Measurements from ENCODE around the gene CWC25.

The CWC25 gene

DNA sequence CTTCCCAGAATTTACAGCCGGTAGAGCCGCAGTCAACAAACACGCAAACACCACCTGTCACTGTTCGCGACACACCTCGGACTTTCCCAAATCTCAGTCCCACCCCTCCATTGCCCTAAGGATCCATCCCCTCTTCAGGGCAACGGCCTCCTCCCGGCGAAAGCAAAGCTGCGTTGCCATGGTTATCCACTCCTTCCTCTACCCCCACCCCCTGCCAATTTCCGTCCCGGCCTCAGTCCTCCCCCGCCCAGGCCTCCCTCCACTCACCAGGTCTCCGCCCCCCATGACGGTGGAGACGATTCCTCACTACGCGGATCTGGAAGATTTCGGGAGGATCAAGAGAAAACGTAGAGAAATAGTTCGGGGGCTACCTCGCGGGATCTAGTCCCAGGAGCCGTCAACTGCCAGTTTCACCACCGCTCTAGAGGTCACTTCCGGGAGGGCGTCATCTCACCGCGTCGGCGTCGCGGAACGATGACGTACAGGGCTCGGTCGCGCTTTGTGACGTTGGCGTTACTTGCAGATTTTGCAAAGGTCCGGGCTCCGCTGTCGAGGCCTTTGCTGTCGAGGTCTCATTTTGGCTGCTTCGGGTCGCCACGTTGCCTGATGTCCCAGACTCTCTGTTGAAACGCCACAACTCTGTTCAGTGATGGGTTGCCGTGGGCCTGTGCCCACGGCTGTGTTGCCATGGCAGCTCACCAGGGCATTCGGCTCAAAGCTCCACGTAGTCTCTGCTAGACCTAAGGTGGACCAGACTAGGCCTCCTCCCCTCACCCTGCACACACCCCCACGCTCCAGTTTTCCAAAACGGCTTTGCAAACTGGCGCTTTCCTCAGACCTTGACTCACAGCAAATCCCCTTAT lies at the start of gene CWC25:
Gene CWC25 (minus strand): TSS at position 423 of the 863 bp plus-strand sequence. CDS start 138 bp downstream, at position 285.
- H3K9me3 Mint-ChIP-seq = no peaks in the 10 kb centered on the region
- H3K4me3 Mint-ChIP-seq = peak within 1 kb of the TSS; percentile 95
- peak; percentile 94 for DNase-seq
- peaks cover 19% of the 10 kb centered on the region for H3K36me3 Mint-ChIP-seq
- peak within 1 kb of the TSS; percentile 99 for H3K27ac Mint-ChIP-seq
- H3K27me3 Mint-ChIP-seq = no peaks in the 10 kb centered on the region
- H3K4me1 Mint-ChIP-seq = peaks cover 40% of the 10 kb centered on the region
- CTCF ChIA-PET = no interaction called here

- Mint-ChIP-seq H3K36me3 (peaks cover 35% of the 10 kb centered on the region), H3K4me1 (peaks cover 75% of the 10 kb centered on the region), H3K4me3 (no peak overlapping the region), H3K27me3 (peaks cover 4% of the 10 kb centered on the region), H3K9me3 (no peaks in the 10 kb centered on the region), H3K27ac (peak overlapping the region; percentile 33)
- no peak for DNase-seq
- CTCF ChIA-PET = interaction anchor here (0.8 to 5.4 kb wide), 6 partner anchors 8 to 279 kb away, joined by 3 to 35 read pairs (median 6); partner anchors contain the start of gene PLXDC1
Measured at GRCh38 chr17:38873640-38874380, 48.7 kb upstream of the CWC25 start.

DNA sequence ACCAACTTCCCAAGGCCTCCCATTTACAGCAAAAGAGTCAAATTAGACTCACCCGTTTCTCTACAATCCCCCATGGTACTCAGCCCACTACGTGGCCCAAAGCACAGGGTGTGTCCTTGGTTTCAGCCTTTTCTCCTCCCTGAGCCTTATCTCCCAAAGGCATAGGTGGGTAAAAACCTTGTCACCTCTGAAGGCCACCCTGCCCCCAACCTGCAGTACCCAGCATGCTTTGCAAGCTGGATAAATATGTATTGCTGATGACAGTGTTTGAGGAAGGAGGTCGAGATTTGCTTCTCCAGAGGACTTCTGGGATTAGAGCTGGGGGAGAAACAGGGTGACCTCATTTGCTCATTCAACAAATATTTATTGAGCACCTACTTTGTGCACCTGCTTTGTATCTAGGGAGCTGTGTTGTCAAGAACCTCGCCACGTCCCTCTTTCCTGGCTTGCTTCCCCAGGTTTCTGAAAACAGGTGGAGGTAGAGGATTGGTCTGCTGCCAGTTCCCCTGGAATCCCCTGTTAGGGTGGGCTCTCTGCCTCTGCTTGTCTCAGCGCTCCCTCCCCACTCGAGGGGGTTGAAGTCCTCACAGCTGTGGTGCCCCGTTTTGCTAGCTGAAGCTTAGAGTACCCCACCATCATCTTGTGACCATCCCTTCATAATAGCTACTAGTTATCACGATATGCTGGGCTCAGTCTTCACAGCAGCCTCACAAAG lies 47.7 kb upstream of the CWC25 start:
- CTCF ChIA-PET = interaction anchor here (0.8 to 5.4 kb wide), 6 partner anchors 9 to 280 kb away, joined by 3 to 35 read pairs (median 6); partner anchors contain the start of gene PLXDC1
- Mint-ChIP-seq H3K4me3 (peak overlapping the region; percentile 98), H3K27me3 (peaks cover 4% of the 10 kb centered on the region), H3K4me1 (peaks cover 74% of the 10 kb centered on the region), H3K9me3 (no peaks in the 10 kb centered on the region), H3K36me3 (peaks cover 26% of the 10 kb centered on the region), H3K27ac (peak overlapping the region; percentile 89)
- DNase-seq = no peak

DNA sequence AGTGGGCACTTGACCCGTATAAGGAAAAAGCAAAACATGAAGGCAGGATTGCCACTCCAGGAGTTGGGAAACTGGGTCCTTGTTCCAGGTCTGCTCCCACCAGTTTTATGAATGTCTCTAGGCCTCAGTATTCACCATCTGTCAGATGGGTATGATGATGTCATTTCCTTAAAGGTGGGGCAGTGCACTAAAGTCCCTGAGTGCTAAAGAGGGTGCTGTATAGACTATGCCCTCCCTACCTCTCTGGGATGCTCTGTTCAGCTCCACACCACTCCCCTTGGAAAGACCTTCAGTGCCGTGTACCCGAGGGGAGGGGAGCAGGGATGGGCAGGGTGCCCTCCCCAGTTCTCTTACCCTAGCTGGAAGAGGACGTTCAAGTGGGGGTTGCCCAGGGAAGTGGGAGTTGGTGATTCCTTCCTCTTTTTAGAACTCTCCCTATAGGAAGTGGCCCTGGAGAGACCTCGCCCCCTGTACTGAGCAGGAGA lies 46.9 kb upstream of the CWC25 start:
- H3K27me3 Mint-ChIP-seq = peaks cover 4% of the 10 kb centered on the region
- no peak for DNase-seq
- peaks cover 72% of the 10 kb centered on the region for H3K4me1 Mint-ChIP-seq
- H3K36me3 Mint-ChIP-seq = peaks cover 27% of the 10 kb centered on the region
- H3K4me3 Mint-ChIP-seq = peak overlapping the region; percentile 98
- CTCF ChIA-PET = interaction anchor here (1.0 to 5.4 kb wide), 11 partner anchors 9 to 281 kb away, joined by 3 to 35 read pairs (median 6); partner anchors contain the start of genes LASP1NB and PLXDC1
- H3K27ac Mint-ChIP-seq = peak overlapping the region; percentile 89
- no peaks in the 10 kb centered on the region for H3K9me3 Mint-ChIP-seq

DNA sequence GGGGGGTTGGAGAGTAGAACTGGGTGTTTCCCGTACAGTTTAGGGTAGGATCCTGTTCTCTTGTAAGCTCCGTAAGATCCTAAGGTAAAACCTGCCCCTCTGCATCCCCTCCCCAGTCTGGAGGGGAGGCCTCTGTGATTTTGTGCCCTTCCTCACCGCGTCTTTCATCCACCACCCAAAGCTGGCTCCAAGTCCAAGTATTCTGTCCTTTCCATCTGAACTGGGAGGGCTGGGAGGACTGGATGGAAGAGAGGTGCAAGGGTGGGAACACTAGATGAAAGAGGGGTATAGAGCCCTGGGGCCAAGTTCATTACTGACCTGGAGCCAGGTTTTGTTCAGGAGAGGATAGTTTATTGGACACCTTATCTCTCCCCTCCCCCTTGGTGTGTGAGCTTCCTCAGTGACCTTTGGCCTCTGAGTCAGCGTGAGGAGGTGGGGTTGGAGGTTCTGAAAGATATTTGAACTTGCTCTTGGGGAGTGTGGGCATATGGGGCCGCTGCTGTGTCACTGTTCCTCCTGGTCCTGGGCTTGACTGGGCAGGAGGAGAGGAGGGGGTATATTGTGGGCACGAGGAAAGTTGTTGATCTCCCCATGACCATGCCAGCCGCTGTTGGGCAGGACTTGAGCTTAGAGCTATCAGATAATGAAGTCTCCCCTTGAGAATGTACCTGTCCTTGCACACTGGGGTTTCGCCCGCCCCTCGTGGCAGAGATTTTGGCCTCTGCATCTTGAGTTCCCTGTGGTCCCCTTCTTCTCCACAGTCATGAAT lies 46.3 kb upstream of the CWC25 start:
- H3K27me3 Mint-ChIP-seq = peaks cover 4% of the 10 kb centered on the region
- CTCF ChIA-PET = interaction anchor here (0.6 to 5.4 kb wide), 17 partner anchors 10 to 293 kb away, joined by 3 to 35 read pairs (median 4); partner anchors contain the start of genes FBXO47, LASP1NB, PLXDC1 and RPL23
- peak overlapping the region; percentile 89 for H3K27ac Mint-ChIP-seq
- H3K9me3 Mint-ChIP-seq = no peaks in the 10 kb centered on the region
- peak; percentile 86 for DNase-seq
- H3K4me1 Mint-ChIP-seq = peaks cover 68% of the 10 kb centered on the region
- peak overlapping the region; percentile 98 for H3K4me3 Mint-ChIP-seq
- H3K36me3 Mint-ChIP-seq = peaks cover 22% of the 10 kb centered on the region

DNA sequence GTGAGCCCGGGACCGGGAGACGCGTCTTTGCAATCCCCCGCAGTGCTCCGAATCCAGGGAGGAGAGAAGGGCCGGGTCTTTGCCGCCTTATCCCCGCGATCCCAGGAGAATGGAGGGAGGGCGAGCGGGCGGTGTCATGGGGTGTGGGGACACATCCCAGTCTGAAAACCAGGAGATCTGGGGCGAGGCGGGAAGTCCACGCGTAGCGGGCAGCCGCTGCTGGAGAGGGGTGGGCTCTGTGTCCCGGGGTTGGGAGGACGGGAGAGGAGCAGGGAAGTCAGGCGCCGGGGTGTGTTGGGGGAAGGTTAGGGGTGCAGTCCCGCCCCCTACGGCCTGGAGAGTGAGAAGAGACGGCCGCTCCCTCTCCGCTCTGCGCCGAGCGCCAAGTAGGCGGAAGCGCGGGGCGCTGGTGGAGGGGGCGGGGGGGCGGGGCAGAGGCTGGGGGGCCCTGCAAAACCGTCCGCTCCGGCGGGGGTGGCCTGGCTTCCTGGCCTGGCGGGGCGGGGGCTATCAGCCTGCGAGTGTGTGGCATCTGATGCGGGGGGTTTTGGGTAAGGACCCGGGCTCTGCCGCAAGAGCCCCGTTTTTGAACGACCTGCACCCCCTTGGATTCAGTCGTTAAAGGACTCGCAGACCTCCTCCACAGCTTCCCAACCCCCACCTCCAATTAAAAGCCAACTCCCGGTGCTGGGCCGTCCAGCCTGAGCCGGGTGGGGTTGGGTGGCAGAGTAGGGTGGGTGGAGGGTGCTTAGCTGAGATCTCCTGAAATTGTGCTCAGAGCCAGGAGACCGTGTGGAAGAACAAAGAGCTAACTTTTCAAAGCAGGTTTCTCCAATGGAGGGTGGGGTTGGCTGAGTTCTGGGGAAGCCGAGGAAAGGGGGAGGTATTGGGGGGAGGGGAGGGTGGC lies 45.4 kb upstream of the CWC25 start:
- Mint-ChIP-seq H3K27ac (peak overlapping the region; percentile 96), H3K9me3 (no peaks in the 10 kb centered on the region), H3K4me3 (peak overlapping the region; percentile 98), H3K4me1 (peaks cover 62% of the 10 kb centered on the region), H3K27me3 (peaks cover 7% of the 10 kb centered on the region), H3K36me3 (peaks cover 22% of the 10 kb centered on the region)
- peak; percentile 87 for DNase-seq
- CTCF ChIA-PET = interaction anchor here (0.6 to 5.4 kb wide), 21 partner anchors 11 to 294 kb away, joined by 3 to 35 read pairs (median 4); partner anchors contain the start of genes FBXO47, LASP1NB, PLXDC1 and RPL23

DNA sequence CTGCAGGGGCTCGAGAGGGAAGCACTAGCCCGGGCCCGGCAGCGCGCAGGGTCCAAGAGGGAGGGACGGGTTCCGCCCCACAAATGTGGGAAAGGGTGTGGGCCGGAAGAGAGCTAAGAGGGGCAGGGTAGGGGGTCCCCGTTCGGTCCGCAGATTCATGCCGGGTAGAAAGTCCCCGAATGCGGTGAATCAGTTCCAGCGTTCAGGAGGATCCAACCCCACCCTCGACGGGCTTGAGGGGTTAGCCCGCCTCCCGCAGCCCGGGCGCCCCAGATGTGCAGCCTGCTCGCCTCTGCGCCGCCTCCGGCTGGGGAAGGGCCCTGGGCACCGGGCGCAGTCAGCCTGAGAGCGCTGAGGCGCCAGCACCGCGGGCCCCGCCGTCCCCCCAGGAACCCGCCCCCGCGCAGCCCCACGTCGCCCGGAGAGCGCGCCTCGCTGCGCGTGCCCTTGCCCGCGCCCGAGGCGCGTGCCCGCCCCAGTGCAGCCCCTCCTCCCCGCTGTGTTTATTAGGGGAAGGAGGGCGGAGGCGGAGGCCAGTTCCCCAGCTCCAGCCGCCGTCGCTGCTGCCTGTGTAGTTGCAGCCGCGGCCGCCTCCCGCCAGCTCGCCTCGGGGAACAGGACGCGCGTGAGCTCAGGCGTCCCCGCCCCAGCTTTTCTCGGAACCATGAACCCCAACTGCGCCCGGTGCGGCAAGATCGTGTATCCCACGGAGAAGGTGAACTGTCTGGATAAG lies 44.6 kb upstream of the CWC25 start, which contains the start of gene LASP1:
Gene LASP1 (plus strand): TSS at position 533 of the 733 bp plus-strand sequence. CDS start 132 bp downstream, at position 665.
- H3K36me3 Mint-ChIP-seq = peaks cover 22% of the 10 kb centered on the region
- H3K27ac Mint-ChIP-seq = peak within 1 kb of the TSS; percentile 99
- peak within 1 kb of the TSS; percentile 98 for H3K4me3 Mint-ChIP-seq
- no peaks in the 10 kb centered on the region for H3K9me3 Mint-ChIP-seq
- CTCF ChIA-PET = interaction anchor here (0.9 to 5.4 kb wide), 9 partner anchors 13 to 283 kb away, joined by 3 to 35 read pairs (median 6); partner anchors contain the start of genes LASP1NB, PLXDC1 and RPL23
- DNase-seq = peak; percentile 88
- H3K27me3 Mint-ChIP-seq = peaks cover 13% of the 10 kb centered on the region
- peaks cover 55% of the 10 kb centered on the region for H3K4me1 Mint-ChIP-seq

DNA sequence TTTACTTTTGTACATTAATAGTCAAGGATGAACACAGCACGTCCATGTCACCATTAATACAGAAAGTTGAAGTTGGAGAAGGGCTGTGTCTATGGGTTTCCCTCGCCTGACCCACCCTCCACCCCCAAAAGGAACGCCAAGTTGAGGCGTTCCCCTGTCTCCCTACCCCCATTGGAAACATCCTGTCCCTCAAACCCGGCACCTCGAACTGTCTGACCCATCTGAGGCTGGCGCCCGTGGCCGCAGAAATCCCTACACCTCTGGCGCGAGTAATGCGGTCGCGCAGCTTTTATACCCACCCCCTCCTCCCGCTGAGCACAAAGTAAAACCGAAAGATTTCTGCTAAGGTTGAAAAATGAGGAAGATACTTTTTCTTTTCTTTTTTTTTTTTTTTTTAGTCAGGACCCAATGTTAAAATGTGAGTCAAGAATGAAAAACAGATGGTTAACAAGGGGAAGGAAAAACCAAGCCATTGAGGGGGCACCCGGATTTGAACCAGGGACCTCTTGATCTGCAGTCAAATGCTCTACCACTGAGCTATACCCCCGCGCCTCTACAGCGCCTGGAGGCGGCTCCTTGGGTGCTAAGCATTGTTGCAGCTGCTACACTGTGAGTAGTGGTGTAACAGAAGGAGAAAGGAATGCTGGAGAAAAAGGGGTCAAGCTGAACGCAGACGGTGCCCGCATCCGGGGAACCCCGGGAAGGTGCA lies 43.9 kb upstream of the CWC25 start:
- H3K27ac Mint-ChIP-seq = peak overlapping the region; percentile 99
- H3K4me1 Mint-ChIP-seq = peaks cover 51% of the 10 kb centered on the region
- H3K27me3 Mint-ChIP-seq = peaks cover 16% of the 10 kb centered on the region
- peak overlapping the region; percentile 98 for H3K4me3 Mint-ChIP-seq
- DNase-seq = peak; percentile 88
- CTCF ChIA-PET = interaction anchor here (0.7 to 5.4 kb wide), 11 partner anchors 13 to 284 kb away, joined by 3 to 35 read pairs (median 4); partner anchors contain the start of genes LASP1NB, PLXDC1 and RPL23
- H3K9me3 Mint-ChIP-seq = no peaks in the 10 kb centered on the region
- peaks cover 21% of the 10 kb centered on the region for H3K36me3 Mint-ChIP-seq

DNA sequence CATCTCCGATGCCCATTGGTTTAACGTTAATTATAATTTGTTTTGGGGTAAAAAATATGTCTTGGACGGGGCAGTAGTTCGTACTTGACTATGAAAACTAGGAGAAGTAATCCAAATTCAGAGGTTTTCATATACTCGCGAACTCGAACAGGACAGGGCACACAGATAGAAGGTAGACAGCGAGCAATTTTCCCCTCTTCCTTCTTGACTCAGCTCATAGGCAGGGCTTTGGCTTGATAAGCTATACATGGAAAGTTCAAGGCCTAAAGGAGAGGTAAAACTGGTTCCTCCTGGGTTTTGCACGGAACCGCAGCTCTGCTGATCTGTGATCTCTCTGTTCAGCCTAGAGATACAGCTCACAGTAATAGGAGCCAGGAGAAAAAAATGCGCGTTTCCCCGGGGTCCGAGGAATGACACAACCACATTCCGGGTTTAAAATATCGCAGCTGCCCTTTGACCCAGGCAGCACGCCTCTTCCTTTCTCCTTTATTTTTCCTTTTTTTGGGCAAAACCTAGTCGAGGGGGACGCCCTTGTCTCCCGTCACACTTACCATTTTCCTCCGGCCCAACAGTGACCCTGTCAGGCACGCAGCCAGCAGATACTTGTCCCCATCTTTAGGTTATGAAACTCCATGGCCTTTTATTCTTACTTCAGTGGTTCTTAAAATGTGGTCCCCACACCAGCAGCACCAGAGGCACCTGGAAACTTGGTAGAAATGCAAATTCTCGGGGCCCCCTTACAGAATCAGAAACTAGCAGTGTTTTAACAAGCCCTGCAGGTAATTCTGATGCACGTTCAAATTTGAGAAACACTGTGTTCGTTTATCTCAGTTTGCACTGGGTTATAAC lies 43.1 kb upstream of the CWC25 start:
- H3K36me3 Mint-ChIP-seq = peaks cover 18% of the 10 kb centered on the region

More for the DNA sequence above, 43.1 kb upstream of the CWC25 start:
- Mint-ChIP-seq H3K4me1 (peaks cover 45% of the 10 kb centered on the region), H3K27ac (peak overlapping the region; percentile 99), H3K4me3 (peak overlapping the region; percentile 98), H3K9me3 (no peaks in the 10 kb centered on the region), H3K27me3 (peaks cover 24% of the 10 kb centered on the region)
- DNase-seq = peak; percentile 41
- CTCF ChIA-PET = interaction anchor here (0.7 to 1.6 kb wide), 3 partner anchors 13 to 270 kb away, joined by 3 to 6 read pairs (median 4); no protein-coding TSS in a partner anchor
